HEK293T (cell line): ENCODE measurements around the gene TCHP.

ENCODE experiments used
- BHLHE40 ChIP-seq: fragments of 450-650 bp; IDR thresholded peaks from 2 replicates; pipeline ENCODE4 v1.6.1; 2016; ENCODE audit warnings: mild to moderate bottlenecking, moderate library complexity, borderline replicate concordance
- ELF4 ChIP-seq: fragments of 450-650 bp; IDR thresholded peaks from 2 replicates; pipeline ENCODE4 v1.6.1; 2017; ENCODE audit warnings: antibody characterized with exemption
- FOXA1 ChIP-seq: fragments of 450-650 bp; IDR thresholded peaks from 2 replicates; pipeline ENCODE4 v1.6.1; 2016; ENCODE audit warnings: mild to moderate bottlenecking
- FOXK2 ChIP-seq: fragments of 450-650 bp; IDR thresholded peaks from 2 replicates; pipeline ENCODE4 v1.6.1; 2016; ENCODE audit warnings: mild to moderate bottlenecking
- FOXM1 ChIP-seq: fragments of 450-650 bp; IDR thresholded peaks from 2 replicates; pipeline ENCODE4 v1.6.1; 2017; ENCODE audit warnings: mild to moderate bottlenecking, borderline replicate concordance
- SP1 ChIP-seq: fragments of 450-650 bp; IDR thresholded peaks from 2 replicates; pipeline ENCODE4 v1.6.1; 2017
- SUZ12 ChIP-seq: fragments of 450-650 bp; IDR thresholded peaks from 2 replicates; pipeline ENCODE4 v1.6.1; 2016; ENCODE audit warnings: mild to moderate bottlenecking
- ZNF384 ChIP-seq: fragments of 450-650 bp; IDR thresholded peaks from 2 replicates; pipeline ENCODE4 v1.6.1; 2016

GRCh38 chr12:109861689-109862314 is 38.3 kb upstream of the TCHP start:
- TF ChIP-seq FOXK2 (no peak), FOXA1 (no peak), ELF4 (no peak), FOXM1 (no peak), ZNF384 (no peak), SUZ12 (no peak), SP1 (no peak), BHLHE40 (no peak)
